Stimulated activated CD4-positive, alpha-beta T cell treated with anti-CD3 and anti-CD28 coated beads, Interleukin-1b, Interleukin-23, amount 100 ng/mL, for 48 hours (primary cell): Measurements from ENCODE around the gene MAD1L1.

Source experiments
- DNase-seq: peaks from one replicate; pipeline ENCODE4 v3.0.0-alpha.2; 2020

Gene MAD1L1

DNA sequence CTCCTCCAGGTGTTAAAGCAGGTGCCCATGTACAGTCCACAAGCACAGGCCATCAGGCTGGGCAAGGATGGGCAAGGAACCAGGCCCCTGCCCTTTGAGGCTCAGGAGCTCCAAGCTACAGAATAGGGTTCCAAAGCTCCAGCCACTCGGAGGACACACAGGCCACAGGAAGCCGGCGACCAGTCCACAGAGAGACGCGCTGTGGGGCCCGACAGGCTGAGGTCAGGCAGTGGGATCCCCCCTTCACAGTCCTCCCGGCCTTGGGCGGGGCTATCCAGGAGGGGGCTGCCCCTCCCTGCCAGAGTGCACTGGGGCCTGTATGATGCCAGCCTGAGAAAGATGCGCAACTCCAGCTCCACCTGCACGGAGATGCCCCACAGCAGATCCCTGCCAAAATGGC lies 34.0 kb downstream of the MAD1L1 start:
- DNase-seq: no peak

DNA sequence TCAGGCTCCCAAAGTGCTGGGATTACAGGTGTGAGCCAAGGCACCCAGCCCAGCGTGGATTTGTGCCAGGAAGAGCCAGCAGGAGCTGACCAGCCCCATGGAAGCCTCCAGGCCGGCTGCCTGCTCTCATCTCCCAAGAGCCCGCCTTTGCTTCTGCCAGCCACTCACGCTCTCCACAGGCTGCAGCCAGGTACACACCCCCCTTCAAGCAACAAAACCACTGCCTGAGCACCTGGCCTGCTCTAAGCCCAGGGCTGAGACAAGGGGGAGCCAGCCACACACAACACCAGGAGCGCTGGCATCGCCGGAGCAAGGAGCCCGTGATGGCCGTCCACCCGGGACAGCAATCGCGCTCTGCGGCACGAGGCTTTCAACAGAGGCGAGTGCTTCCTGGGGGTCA lies 34.5 kb downstream of the MAD1L1 start:
- no peak for DNase-seq

DNA sequence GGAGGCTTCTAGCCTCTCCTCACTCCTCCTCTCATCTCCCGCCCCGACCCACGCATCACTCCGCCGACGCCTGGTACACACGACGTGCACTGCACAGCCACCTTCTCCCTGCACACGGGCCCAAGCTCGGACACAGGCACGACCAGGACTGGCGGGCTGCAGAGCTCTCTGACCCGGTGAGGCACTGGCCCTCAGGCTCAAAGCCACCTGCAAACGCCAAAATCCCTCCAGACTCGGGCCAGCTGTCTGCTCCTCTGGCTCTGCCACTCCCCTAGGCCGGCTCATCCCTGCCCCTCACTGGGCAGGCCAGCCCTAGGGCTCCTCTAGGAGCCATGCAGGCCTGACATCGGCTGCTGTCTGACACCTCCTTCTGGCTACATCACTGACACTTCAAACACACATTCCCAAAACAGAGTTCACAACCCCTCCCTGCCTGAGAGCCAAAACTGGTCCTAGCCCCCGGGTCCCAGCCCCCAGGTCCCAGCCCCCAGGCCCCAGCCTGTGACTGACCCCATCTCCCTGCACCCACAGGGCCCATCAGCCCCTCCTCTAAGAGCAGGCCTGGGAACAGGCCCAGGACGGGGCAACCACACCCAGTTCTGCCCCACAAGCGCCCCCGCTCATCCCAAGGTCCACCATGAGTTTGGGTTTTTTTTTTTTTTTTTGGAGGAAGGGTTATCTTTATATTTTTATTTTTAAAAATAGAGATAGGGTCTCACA lies 35.1 kb downstream of the MAD1L1 start:
- no peak for DNase-seq

DNA sequence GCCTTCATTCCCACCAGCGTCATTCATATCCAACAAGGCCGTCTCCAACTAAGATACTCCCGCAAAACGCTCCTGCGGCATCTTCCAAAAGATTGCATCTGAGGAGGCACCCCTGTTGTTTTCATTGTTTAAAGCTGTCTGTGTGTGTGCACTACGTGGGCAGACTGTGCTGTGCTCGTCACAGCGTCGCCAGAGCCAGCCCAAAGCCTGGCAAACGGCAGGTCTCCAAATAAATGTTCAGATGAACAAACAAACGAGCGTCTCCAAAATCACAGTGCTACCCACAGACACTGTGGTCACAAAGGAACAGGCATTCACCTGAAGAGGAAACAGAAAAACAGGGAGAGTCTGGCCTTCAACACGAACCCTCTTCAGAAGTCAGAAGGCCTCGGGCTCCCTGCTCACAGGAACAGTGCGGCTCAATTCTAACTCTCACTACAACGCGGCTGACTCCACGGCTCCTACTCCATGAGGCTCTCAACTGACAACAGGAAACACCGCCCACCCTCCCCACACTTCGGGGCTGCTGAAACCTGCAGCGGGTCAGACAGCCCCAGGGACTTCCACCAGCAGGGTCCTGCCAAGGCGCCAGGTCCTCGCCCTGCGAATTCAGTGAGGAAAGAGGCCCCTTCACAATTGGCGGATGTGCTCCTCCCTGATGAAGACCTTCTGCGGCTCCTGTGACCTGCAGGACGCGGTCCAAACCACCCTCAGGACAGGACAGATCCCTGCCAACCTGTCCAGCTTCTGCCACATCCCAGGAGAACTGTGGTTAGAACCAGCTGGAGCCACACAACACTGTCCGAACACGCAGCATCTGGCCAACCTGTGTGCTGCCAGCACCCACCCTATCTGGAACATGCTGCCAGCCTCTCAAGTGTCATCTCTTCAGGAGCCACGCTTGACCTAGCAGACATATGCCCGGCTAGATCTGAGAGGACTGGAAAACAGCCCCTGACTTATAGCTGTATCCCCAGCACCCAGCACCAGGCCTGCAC lies 36.1 kb downstream of the MAD1L1 start:
- DNase-seq: no peak

DNA sequence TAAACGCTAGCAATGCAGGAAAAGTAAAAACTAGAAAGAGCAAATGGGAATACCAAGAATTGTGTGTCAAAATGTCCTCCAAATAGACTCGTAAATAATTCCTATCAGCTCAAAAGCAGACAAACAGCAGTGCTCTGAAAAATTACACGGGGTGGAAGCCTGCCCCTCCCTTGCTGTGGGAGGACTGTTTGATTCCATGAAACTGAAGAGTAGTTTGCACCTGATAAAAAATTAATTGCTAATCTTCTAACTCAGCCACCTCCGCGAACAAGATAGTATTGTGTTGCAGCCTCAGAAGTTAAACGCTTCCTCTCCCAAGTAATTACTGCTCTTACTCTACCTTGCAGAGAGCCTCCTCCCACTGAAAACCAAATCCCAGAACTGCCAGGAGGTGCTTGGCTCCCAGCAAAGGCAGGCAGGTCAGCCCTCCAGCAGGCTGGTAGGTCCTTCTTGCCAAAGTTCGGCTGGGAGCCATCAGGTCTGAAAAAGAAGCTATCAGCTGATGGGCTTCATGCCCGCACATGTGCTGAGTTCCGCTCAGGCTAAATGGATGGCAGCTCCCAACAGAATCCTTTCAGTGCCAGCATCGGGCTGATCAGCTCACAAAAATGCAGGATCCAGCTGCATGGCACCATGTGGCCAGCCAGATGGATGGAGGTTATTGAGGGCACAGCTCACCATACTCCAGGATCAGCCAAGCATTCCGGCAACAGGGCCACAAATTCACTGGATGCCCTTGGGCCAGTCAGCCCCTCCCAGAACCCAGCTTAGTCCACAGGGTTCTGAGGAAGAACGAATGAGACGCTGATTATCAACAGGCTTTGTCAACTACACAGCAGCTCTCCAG lies 37.1 kb downstream of the MAD1L1 start:
- DNase-seq: no peak

DNA sequence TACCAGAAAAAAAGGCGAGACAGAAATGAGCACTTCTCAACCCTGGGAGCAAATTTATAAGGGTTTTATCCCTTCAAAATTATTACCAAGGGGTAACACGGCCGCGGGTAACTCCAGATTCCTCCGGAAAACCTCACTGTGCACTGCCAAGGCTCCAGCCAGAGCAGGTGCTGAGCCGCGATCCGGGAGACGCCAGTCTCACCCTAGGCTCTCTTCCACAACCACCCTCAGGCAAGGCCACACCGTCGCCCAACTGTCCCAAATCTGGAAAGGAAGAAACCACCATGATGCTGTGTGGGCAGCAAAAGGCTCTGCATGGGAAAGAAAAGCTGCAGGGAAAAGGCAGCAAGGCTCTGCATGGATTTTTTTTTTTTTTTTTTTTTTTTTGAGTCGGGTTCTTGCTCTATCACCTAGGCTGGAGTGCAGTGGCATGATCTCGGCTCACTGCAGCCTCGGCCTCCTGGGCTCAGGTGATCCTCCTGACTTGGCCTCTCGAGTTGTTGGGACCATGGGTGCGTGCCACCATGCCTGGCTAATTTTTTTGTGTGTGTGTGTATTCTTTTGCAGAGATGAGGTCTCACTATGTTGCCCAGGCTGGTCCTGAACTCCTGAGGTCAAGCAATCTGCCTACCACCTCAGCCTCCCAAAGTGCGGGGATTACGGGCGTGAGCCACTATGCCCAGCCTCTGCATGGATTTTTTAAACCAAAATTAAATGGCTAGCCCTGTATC lies 39.0 kb downstream of the MAD1L1 start:
- DNase-seq: no peak

DNA sequence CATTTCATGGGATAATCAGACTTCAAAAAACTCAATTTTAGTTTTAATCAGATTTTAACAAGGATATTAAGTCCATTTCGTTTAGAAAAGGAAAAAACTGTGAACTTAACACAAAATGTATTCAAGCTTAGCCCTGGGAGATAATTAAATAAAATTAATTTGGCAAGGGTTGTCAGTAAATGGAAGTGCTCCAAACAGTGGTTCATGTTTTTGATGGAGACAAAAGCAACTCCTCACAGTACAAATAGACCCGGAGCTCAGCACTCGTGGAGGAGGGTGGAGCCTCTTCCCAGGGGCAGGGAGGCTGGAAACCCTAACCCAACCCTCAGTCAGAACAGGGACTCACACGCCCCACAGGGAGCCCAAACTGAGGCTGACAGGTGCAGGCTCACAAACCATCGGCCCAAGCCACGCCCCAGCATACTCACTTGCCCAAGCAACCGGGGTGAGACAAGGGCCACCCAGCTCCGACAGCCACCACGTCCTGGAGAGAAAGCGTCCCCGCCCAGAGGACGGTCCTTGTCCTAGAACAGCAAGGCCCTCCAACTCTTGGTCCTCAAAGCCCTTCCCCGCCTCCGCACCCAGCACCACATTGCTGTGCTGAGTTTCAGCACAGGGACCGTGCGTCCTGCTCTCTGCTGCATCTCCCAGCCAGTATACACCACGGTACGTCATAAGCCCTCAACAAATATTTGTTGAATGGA lies 39.8 kb downstream of the MAD1L1 start:
- DNase-seq: no peak

DNA sequence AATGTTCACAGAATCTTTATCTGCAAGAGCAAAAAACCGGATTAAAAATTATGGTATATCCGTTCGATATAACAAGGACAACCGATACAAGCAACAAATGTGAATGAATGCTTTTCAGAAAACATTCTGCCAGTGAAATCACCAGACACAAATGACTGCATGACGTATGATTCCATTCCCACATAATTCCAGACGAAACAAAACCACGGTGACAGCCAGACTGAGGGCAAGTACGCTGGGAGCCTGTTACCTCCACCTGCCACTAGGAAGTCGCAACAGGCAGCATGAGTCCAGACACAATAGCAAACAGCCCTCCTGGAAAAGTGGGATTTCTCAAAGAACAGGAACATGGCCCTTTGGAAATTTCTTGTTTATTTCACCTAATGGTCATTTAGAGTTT lies 41.7 kb downstream of the MAD1L1 start:
- no peak for DNase-seq

DNA sequence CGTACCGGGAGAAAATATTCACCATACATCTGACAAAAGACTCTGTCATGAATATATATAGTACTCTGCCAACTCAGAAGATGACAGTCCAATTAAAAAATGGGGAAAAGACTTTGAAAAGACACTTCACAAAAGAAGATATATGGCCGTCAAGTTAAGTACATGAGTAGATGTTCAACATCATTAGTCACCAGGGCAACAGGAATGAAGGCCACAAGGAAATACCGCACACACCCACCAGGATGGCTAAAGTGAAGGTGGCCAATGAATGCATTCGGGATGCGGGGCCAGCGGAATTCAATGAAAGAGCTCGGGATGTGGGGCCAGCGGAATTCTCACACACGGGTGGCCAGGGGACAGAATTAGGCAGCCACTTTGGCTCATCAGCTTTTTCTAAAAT lies 42.2 kb downstream of the MAD1L1 start:
- no peak for DNase-seq

DNA sequence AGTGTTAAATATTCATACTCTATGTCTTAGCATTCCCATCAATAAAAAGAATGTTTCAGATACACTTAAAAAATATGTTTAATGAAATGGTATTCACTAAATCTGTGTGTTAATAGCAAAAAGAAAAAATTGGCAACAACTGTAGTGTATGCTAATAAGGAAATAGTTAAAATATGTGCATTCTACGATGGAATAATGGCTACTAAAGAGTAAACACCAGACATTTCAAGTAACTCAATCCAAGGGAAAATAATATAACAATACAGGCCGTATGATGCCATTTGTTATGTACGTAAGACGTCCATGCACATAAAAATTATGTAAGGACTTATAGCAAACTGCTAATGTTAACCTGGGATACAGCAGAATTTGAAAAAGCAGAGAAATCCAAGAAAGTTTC lies 46.6 kb downstream of the MAD1L1 start:
- DNase-seq: no peak

DNA sequence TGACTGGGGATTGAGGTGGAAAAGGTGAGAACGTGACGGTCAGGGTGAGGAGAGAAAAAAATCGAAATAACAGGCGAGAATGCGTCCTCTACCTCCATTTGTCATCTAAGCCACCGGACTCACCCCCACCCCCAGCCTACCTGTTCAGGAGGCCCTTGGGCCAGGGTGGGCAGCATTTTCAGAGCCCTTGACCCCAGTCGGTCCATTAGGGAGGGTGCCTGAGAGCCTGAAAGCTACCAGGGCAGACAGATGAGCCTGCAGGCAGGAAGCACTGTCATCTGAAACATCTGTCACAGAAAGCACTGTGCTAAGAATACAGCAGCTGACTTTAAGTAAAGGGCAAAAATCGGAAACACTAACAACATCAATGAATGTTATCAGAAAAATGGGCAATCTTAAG lies 47.0 kb downstream of the MAD1L1 start:
- no peak for DNase-seq

DNA sequence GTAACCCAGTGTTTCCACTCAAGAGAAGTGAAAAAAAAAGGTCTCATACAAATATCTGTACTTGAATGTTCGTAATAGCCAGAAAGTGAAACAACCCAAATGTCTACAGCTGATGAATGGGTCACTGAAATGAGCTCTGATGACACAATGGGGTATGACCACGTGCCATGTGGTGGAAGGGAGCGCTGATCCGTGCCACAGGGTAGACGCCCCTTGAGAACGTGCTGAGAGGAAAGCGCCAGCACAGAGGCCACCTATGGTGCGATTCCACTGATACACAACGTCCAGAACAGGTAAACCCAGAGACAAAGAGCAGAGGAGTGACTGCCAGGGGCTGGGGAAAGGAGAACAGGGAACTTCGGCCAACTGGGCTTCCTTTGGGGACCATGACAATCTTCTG lies 50.3 kb downstream of the MAD1L1 start:
- DNase-seq: no peak

DNA sequence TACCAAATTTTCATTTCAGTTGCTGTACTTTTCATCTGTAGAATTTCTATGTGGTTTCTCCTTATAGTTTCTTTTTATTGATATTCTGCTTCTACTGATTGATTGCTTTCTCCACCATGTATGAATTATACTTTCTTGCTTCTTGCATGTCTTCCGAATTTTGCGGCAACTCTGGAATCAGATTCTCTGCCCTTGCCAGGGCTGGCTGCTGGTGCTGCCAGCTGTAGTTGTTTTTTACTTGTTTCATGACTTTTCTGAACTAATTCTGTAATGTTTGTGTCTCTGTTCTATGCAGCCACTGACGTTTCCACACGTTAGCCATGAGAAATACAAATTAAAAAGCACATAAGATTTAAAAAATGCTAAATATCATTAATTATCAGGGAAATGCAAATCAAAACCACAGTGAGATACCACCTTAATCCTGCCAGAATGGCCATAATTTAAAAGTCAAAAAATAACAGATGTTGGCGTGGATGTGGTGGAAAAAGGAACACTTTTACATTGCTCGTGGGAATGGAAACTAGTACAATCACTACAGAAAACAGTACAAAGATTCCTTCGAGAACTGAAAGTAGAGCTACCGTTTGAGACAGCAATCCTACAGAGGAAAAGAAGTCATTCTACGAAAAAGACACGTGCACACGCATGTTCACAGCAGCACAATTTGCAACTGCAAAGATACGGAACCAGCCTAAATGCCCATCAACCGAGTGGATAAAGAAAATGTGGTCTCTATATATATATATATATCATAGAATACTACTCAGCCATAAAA lies 51.5 kb downstream of the MAD1L1 start:
- DNase-seq: no peak

DNA sequence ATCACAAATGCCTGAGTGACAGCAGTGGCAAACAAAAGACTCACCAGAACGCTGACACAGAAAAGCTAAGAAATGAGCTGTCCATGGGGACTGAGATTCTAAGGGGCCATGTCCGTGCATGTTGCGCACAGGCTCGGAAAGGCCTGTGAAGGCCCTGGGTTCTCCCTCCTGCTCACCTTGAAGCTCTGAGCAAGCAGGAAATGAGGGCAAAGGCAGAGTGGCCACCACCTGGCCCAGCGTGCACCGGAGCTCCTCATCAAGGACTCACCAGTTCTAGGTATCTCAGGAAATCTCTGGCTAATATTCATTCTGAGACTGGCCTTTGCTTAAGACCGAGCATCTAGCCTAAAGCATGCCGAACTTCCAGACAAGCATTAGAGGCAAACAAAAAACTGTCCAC lies 52.7 kb downstream of the MAD1L1 start:
- no peak for DNase-seq

DNA sequence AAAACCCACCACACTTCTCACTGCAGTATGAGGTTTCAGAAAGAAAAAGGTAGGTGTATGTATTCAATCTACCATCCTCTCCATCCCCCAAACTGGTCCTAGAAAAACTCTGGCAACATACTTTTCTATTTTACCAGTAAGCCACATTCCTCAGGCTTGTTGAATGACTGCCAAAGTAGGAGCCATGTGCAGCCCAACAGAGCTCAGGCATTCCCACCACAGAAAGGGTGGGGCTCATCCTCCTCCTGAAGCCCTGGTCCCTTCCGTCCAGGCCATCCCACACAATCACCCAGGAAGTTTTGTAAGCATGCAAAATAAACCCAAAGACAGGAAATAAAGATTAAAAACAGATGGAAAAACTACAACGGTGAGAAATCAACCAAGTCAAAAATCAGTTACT lies 57.2 kb downstream of the MAD1L1 start:
- DNase-seq: no peak

DNA sequence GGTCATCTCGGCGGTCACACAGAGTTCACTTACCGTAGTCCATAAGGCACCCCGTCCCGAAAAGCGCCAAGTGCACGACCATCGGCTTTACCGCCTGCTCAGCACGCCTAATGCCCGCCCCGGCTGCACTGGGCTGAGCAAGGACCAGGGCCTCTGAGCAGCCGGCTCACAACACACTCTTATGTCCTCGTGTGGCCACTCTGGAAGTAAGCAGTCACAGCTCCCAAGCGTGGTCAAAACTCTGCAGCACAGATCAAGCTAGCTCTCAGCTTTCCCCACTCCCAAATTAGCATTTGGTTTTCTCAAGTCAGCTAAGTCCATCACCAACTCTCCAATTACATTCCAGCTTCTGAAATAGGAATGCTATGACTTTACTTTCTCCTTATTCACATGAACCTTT lies 57.7 kb downstream of the MAD1L1 start:
- DNase-seq: no peak

DNA sequence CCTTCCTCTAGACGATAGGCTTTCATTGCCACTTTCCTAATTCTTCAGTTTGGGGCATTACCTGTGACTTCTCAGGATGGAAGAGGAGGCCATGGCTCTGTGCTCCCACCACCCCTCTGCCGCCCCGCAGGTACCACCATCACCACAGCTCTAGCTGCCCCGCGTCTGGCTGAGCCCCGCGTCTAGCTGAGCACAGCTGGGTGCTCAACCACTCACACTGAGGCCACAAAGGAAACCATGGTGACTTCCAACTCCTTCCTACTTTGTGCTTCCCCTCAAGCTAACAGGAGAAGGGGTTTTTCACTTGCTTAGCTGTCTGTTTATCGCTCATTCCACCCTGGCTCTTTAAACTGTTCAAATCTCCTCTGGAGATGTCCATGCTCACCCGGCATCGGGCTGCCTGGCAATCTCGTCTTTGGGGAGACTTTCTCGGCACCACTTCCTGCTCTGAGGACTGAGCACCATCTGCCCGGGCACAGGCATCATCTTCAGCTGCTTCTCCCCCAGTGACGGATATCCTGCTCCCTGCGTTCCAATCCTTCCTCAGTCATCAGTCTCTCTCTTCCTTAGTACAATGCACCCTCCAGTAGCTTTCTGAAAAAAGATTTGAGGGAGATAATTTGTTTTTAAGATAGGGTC lies 59.4 kb downstream of the MAD1L1 start:
- DNase-seq: no peak

DNA sequence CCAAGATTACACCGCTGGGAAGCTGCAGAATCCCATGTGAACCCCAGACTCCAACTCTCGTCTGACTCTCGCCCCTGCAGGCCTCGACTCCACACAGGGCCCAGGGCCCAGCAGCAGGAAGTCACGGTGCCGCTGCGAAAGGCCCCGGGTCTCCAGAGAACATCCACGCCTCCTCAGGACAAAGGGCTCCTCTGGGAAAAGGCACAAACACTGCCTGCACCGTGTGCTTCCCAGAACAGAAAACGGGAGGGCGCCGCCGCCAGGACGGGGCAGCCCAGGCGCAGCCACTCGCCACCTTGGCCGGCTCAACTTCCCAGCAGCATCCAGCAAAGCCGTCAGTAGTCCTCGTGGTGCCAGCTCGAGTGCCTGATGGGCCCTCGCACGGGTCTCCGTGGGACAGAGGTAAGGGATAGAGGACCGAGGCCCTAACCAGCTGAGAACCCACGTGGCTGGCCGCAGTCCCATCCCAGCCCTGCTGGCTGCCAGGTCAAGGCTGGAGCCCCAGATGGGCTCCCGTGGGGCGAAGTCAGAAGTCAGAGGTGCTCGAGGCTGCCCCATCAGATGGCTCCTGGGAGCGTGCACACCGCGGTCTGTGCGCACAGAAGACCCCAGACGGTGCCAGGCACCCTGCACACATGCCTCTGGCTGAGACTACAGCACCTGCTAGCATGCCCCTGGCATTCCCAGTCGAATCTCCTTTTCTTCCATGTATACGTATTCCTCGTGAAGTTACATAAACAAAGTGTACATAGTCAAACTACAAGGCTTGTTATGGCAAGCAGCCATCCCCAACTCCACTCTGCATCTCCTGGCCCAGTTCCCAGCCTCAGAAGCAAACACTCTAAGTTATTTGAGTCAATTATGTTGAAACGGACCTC lies 60.2 kb downstream of the MAD1L1 start:
- no peak for DNase-seq

DNA sequence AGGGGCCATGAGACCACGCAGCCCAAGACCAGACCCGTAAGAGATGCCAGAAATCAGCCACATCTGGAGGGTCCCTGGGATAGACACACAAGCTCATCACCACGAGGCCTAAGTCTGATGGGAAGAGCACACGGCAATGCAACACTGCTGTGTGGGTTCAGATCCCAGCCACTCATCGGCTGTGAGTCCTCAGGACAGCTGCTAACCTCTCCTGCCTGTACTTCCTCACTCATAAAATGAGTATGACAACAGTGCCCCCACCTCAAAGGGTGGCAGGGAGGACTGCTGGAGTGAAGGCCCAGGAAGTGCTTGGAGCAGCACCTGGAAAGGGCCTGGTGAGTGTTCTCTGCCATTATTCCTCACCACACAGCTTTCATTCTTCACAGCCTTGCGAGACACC lies 60.9 kb downstream of the MAD1L1 start:
- no peak for DNase-seq
